GM21390 (cell line): ENCODE data around the gene FOXP1.

Source experiments
- ATAC-seq: cut with Tn5 transposase; IDR thresholded peaks from one replicate; pipeline ENCODE4 v1.9.1; 2021; ENCODE audit not compliant: unreplicated experiment

Gene FOXP1

GRCh38 chr3:71003511-71003910, 580.0 kb downstream of the FOXP1 start:
- no peak for ATAC-seq

- ATAC-seq = no peak
Measured at GRCh38 chr3:71002298-71002697, 581.2 kb downstream of the FOXP1 start.

GRCh38 chr3:71001303-71001830, 582.2 kb downstream of the FOXP1 start:
- ATAC-seq = no peak

- no peak for ATAC-seq
Measured at GRCh38 chr3:71000483-71000882, 583.0 kb downstream of the FOXP1 start.

- no peak for ATAC-seq
Measured at GRCh38 chr3:70999730-71000129, 583.8 kb downstream of the FOXP1 start.

DNA sequence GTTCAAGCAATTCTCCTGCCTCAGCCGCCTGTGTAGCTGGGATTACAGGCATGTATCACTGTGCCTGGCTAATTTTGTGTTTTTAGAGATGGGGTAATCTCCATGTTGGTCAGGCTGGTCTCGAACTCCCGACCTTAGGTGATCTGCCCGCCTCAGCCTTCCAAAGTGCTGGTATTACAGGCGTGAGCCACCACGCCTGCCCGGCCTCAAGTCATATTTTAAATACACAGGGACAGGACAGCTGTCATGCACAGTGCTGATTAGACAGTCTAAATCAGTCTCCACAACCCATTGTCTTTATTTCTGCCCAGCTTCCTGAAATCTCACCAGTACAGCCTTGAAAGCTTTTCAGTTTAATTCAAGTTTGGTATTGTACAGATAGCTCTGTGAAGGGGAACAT, 587.4 kb downstream of the FOXP1 start:
- ATAC-seq = no peak

DNA sequence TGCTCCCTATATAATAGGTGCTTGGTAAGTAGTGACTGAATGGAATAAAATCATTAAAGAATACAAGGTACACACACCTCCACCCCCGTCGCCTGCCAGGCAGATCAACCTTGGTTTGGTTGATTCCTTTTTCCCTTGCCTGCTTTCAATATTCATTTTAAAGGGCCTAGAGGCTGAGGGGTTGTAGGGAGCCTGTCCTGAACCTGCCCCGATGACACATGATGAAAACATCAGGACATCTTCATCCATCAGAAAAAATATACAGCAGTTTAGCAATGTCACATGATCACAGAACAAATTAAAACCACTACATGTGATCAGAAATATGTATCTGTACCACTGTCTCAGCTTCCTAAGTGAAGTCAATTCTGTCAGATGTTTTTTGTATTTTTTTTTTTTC, 588.9 kb downstream of the FOXP1 start:
- no peak for ATAC-seq

DNA sequence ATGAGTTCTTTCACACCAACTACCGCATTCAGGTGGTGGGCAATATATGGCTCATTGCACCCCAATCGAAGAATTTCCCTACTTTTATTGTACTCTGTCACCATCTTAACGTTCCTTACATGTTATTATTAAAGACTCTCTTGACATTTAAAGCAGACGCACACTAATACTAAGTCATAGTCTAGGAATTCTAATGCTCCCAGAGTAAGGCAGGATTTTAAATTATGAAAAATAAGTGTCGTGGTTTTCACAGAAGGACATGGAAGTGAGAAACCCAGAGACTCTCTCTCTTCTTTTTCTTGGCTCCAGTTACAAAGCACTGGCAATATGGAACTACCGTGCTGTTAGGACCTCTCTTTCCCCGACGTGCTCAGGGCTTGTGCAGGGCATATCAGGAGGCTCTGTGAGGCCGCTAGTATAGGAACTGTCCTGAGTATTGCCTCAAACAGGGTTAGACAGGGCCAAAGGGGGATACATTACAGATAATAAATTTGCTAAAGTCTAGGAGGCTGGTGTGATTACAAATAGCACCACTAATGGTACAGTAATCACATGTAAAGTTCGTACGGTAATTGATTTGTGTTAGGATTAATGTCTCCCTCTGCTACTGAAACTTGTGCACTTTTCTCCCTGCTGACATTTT, 590.8 kb downstream of the FOXP1 start:
- no peak for ATAC-seq

GRCh38 chr3:70992131-70992530, 591.4 kb downstream of the FOXP1 start:
- no peak for ATAC-seq

DNA sequence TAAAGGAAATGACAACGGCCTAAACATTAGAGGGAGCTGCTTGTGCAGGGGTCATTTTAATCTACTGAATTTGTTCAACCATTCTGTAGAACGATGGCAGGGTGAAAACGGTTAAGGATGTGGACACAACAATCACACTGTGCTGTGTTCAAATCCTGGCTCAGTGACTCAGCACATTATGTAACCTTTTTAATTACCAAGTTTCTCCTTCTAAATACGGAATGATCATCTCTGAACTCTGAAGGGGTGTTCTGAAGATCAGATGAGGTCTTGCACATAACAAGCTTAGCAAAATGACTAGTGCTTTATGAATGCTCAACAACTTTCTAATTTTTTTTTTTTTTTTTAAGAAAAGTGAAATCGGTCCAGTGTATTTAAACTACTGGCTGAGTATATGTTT, 592.8 kb downstream of the FOXP1 start:
- no peak for ATAC-seq

- no peak for ATAC-seq
Measured at GRCh38 chr3:70990185-70990584, 593.3 kb downstream of the FOXP1 start.

DNA sequence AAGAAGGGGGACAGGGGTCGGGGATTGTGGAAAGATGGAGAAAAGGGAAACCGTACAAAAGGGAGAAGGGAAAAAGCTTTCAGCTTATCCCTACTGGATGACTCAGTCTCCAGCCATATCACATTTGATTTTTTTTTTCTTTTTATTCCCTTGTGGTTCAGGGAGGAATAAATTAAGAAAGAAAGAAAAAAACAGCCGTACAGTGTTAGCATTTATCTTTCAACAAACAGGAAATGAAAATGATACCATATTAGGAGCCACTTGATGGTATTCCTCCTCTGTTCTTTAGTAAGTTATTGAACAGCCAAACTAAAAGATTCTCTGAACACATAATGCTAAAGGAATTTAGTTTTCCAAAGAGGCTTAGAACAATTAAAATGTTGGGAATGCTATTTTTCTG, 594.4 kb downstream of the FOXP1 start:
- no peak for ATAC-seq

DNA sequence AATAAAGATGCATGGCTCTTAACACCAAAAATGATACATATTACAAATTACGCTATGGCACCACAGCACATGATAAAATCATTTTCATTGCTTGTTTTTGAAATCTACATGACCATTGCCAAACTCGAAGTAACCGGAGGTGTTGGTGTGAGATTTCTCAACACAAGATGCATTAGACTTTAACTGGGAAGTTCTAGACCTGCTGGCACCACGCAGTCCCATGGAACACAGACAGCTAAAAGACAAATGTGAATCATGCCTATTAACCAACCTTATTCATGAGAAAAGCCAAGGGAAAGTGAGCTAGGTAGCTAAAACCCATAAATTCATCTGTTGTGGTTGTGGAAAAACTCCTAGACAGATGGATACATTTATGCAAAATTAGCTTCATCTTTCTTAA, 595.4 kb downstream of the FOXP1 start:
- no peak for ATAC-seq

DNA sequence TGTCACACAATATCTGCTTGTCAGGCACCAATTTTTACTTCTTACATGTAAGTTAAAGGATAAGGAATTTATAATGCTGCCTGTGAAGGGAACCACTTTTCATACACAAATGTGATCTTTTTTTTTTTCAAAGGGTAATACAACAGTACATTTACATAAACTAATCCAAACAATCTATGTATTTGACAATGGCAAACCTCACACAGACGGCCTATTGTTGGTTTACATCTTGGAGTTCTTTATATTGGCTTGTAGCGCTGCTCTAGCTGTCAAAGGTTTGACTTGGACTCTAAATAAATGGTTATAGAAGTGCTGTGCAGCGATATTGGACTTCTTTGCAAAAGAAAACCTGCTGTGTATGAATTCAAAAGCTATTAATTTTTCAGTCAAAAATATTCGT, 598.0 kb downstream of the FOXP1 start:
- no peak for ATAC-seq

GRCh38 chr3:70984776-70985482, 598.6 kb downstream of the FOXP1 start:
- ATAC-seq = no peak

GRCh38 chr3:70982700-70983140, 600.8 kb downstream of the FOXP1 start:
- ATAC-seq = no peak

DNA sequence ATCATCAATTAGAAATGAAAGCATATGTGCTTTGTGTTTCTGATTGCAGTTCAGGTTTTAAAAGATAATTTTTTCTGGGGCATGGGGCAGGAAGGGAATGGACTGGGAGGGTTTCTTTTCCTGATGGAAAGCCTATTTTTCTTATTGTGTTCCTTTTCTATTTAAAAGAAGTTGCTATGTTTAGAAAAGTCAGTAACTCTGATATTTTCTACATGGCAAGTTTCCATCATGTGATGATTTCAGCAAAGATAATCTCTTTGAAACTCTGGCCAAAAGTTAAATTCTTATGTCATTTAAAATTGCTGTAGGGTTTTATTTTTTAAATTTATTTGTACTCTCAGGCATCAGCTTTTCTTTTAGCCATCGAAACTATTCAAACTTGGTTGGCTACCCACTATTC, 601.2 kb downstream of the FOXP1 start:
- ATAC-seq = no peak

GRCh38 chr3:70981231-70981880, 602.2 kb downstream of the FOXP1 start:
- no peak for ATAC-seq

DNA sequence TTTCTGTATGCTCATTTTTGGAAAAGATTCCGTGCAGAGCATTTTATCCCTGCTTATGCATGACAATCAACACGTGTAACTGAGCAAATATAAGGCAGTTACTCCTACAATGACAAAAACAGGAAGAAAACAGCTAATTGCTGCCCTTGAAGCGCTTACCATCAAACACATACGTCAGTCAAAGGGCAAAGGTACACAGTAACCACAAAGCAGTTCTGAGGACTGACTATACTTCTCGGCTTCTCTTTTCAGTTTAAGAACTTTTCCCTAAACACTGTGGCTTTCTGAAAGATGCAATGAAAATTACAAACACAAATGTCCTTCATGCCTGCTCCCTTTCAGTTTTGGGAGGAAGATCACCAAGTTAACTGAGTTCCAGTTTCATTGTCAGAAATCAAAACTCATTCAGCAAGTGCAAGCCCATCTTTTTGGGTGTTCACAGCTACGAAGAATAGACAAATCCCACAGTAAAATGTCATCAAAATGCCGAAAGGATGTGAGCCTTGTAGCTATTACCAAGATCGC, 602.8 kb downstream of the FOXP1 start:
- no peak for ATAC-seq

DNA sequence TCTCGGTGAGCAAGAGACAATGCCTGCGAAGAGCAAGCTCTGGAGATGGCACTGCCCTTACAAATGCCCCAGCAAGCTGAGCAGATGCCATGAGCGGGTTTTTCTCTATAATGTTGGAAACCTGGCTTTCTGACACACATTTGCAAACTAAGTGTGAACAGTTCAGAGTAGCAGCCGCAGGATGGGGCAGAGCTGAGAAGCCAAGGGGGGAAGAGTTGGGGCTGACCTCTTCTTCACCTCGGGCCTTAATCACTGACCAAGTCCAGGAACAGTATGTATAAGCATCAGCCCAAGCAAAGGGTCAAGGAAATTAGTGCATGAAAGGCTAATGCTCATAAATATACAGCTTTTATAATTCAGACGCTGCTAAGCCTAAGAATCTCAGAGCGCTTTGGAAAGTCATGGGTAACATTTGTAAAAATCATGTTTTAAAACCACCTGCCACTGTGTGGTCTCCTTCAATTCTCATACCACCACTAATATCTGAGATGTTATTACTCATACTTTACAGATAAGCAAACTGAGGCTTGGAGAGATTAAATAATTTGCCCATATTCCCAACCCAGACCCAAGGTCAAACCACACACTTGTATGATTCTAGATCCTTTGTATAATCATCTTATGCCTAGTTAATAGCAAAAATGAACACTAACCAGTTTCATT, 603.4 kb downstream of the FOXP1 start:
- no peak for ATAC-seq

DNA sequence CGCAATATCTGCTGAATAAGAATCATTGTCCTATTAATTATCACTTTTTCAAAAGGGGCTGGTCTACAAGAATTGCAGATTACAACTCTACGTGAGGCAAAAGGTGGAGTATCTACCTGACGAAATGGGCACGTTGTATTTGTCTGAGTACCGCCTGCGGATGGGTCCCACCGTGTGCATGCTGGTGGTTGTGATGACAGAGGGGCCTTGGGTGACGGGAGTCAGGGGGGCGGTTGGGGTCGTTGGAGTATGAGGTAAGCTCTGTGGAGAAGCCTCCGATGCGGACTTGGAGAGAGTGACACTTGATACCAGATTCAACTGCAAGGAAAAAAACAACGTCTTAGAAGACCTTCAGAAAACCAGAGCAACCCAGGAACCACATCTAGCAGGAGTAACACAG, 605.8 kb downstream of the FOXP1 start:
- no peak for ATAC-seq
